Activated CD4-positive, alpha-beta memory T cell treated with anti-CD3 and anti-CD28 coated beads, Interleukin-2, amount 10 ng/mL, durations not matched to agents 7 days and 5 days (primary cell): ENCODE measurements around the gene IL19. TPM values are rescaled to one million over a fixed set of nuclear protein-coding genes. Genes with fewer than 3 reads are reported as not detected.

Experiments
- CTCF ChIA-PET: fragments of 350-600 bp; sonication (Branson Sonifier 250); formaldehyde crosslinking; loops from one replicate; lab custom pipeline; 2021; ENCODE audit warnings: antibody characterized with exemption, inconsistent platforms; lab: Charles Lee
- POLR2A ChIA-PET: fragments of 350-600 bp; sonication (Branson Sonifier 250); formaldehyde crosslinking; loops from one replicate; lab custom pipeline; 2021; ENCODE audit warnings: antibody characterized with exemption; lab: Charles Lee
- DNase-seq: peaks from one replicate; pipeline ENCODE4 v3.0.0-alpha.2; 2020
- H3K27ac Mint-ChIP-seq: one replicate; pipeline ENCODE4 v1.8.0; 2021; ENCODE audit warnings: mild to moderate bottlenecking, mixed read lengths
- H3K27me3 Mint-ChIP-seq: one replicate; pipeline ENCODE4 v1.8.0; 2021; ENCODE audit warnings: mixed read lengths
- H3K36me3 Mint-ChIP-seq: one replicate; pipeline ENCODE4 v1.8.0; 2021; ENCODE audit warnings: low read depth, mixed read lengths
- H3K4me1 Mint-ChIP-seq: one replicate; pipeline ENCODE4 v1.8.0; 2021; ENCODE audit warnings: mixed read lengths
- H3K4me3 Mint-ChIP-seq: one replicate; pipeline ENCODE4 v1.8.0; 2021; ENCODE audit warnings: mild to moderate bottlenecking, mixed read lengths
- H3K9me3 Mint-ChIP-seq: one replicate; pipeline ENCODE4 v1.8.0; 2021; ENCODE audit warnings: mixed read lengths
- total RNA-seq, 2 experiments: library from RNA; stranded (reverse); gene quantifications; one replicate each; pipeline ENCODE4 v1.2.3, GENCODE V29; 2021

Gene IL19
- total RNA-seq, 2 experiments from 2014 or later: not detected

GRCh38 chr1:206805357-206805756 is 34.8 kb downstream of the IL19 start:
- CTCF ChIA-PET: interaction anchor here (1.0 to 11.8 kb wide), 14 partner anchors 11 to 177 kb away, joined by 3 to 276 read pairs (median 4); partner anchors contain the start of gene IL19
- H3K36me3 Mint-ChIP-seq: peaks cover 3% of the 10 kb centered on the region
- peaks cover 81% of the 10 kb centered on the region for H3K4me1 Mint-ChIP-seq
- H3K9me3 Mint-ChIP-seq: no peaks in the 10 kb centered on the region
- H3K27ac Mint-ChIP-seq: peak overlapping the region; percentile 34
- POLR2A ChIA-PET: interaction anchor here (1.1 to 5.3 kb wide), 9 partner anchors 10 to 70 kb away, joined by 5 to 72 read pairs (median 8); partner anchors contain the start of genes IL10 and IL19
- peaks cover 10% of the 10 kb centered on the region for H3K27me3 Mint-ChIP-seq
- H3K4me3 Mint-ChIP-seq: no peak overlapping the region
- no peak for DNase-seq

- POLR2A ChIA-PET: interaction anchor here (0.9 to 3.3 kb wide), 8 partner anchors 41 to 103 kb away, joined by 3 to 17 read pairs (median 4); no protein-coding TSS in a partner anchor
- H3K27me3 Mint-ChIP-seq: no peaks in the 10 kb centered on the region
- no peak overlapping the region for H3K4me3 Mint-ChIP-seq
- peak; percentile 62 for DNase-seq
- H3K9me3 Mint-ChIP-seq: peaks cover 13% of the 10 kb centered on the region
- H3K27ac Mint-ChIP-seq: no peak overlapping the region
- CTCF ChIA-PET: interaction anchor here (1.1 to 11.8 kb wide), 28 partner anchors 9 to 196 kb away, joined by 3 to 276 read pairs (median 8); partner anchors contain the start of genes EIF2D and FCMR
- peaks cover 13% of the 10 kb centered on the region for H3K36me3 Mint-ChIP-seq
- H3K4me1 Mint-ChIP-seq: peaks cover 53% of the 10 kb centered on the region
Observed at GRCh38 chr1:206808615-206809014, 38.0 kb downstream of the IL19 start.

DNA sequence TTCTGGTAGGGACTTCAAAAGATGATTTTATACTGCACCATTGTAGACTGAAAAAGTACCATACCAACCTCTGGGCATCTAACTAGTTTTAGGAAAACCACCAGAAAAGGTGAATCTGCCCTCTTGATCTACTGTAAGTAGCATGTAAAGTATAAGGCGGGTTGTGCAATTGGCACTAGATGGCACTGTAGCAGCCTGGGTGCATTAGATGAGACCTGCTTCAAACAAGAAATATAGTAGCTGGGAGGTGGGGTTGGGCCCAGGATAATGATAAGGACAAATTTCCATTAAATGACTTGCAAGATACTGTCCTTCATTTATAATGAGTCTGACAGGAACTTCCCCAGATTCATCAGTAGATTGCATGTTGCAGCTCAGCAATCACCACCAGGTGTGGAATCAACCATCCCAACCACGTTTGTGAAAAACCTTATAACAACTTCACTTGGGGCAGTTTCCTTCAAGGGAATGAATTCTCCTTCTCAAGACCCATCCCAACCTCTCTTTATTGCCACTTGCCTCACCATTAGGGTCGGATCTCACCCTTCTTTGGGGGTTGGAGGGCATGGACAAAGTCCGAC is 39.0 kb downstream of the IL19 start:
- no peak overlapping the region for H3K4me3 Mint-ChIP-seq
- no peaks in the 10 kb centered on the region for H3K27me3 Mint-ChIP-seq
- no peak overlapping the region for H3K27ac Mint-ChIP-seq
- ChIA-PET POLR2A (interaction anchor here (0.7 to 3.3 kb wide), 14 partner anchors 41 to 172 kb away, joined by 3 to 17 read pairs (median 3); no protein-coding TSS in a partner anchor), CTCF (interaction anchor here (0.6 to 11.8 kb wide), 42 partner anchors 8 to 689 kb away, joined by 3 to 276 read pairs (median 5); partner anchors contain the start of genes EIF2D, FCMR, IL19 and IL20)
- peaks cover 16% of the 10 kb centered on the region for H3K36me3 Mint-ChIP-seq
- DNase-seq: peak; percentile 54
- H3K4me1 Mint-ChIP-seq: peaks cover 49% of the 10 kb centered on the region
- peaks cover 17% of the 10 kb centered on the region for H3K9me3 Mint-ChIP-seq

DNA sequence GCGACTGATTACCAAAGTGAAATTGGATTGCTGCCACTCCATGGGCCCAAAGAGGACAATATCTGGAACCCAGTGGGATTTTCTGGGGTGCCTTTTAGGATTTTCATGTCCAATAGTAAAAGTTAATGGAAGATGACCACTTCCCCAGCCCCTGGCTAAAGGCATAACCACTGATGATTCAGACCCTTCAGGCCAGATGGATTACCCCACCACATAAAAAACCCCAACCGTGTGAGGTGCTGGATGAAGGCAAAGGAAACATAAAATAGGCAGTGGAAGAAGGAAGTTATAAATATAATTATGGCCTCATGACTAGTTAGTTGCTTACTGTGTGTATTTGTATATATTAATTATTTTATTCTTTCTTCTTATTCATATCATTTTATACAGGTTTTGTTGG is 41.9 kb downstream of the IL19 start:
- peaks cover 21% of the 10 kb centered on the region for H3K9me3 Mint-ChIP-seq
- H3K4me3 Mint-ChIP-seq: no peak overlapping the region
- ChIA-PET POLR2A (interaction anchor here (1.0 to 1.6 kb wide), 2 partner anchors 8 to 9 kb away, joined by 4 to 5 read pairs; no protein-coding TSS in a partner anchor), CTCF (interaction anchor here (5.6 to 11.8 kb wide), 3 partner anchors 79 to 170 kb away, joined by 37 to 276 read pairs (median 114); no protein-coding TSS in a partner anchor)
- H3K4me1 Mint-ChIP-seq: peaks cover 49% of the 10 kb centered on the region
- DNase-seq: no peak
- H3K27me3 Mint-ChIP-seq: no peaks in the 10 kb centered on the region
- no peak overlapping the region for H3K27ac Mint-ChIP-seq
- peaks cover 20% of the 10 kb centered on the region for H3K36me3 Mint-ChIP-seq

DNA sequence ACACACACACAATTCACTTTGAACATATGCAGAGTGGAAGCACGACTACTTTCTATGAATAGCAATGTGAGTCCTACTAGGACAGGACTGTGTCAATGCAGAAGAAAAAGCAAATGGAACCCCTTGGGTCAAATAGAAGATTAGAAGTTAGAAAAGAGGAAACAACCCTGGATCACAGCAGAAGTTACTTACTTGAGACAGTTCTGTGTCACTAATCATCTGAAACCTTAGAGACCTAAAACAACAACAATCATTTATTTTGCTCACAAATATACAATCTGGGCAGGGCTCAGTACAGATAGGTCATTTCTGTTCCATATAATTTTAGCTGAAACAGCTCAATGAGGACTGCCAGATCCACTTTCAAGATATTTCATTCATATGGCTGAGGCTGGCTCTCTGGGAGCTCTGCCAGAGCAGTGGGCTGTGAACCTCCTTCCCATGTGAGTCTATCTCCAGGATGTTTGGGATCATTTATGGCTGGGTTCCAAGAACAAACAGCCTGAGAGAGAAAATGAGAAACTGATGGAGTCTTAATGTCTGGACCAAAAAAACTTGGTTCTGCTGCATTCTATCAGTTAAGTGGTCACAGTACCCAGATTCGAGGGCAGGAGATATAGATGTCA is 44.3 kb downstream of the IL19 start:
- Mint-ChIP-seq H3K4me3 (no peak overlapping the region), H3K27ac (no peak overlapping the region), H3K36me3 (peaks cover 20% of the 10 kb centered on the region), H3K9me3 (peaks cover 21% of the 10 kb centered on the region), H3K4me1 (peaks cover 40% of the 10 kb centered on the region), H3K27me3 (no peaks in the 10 kb centered on the region)
- ChIA-PET CTCF (interaction anchor here (1.5 kb wide), 1 partner anchor 97 kb away, joined by 10 read pairs; no protein-coding TSS in a partner anchor), POLR2A (no interaction called here)
- DNase-seq: no peak

- Mint-ChIP-seq H3K36me3 (peaks cover 20% of the 10 kb centered on the region), H3K27ac (peak overlapping the region; percentile 85), H3K4me3 (peak overlapping the region; percentile 0), H3K4me1 (peaks cover 40% of the 10 kb centered on the region), H3K9me3 (peaks cover 19% of the 10 kb centered on the region), H3K27me3 (no peaks in the 10 kb centered on the region)
- ChIA-PET CTCF (interaction anchor here (0.6 to 2.3 kb wide), 18 partner anchors 7 to 182 kb away, joined by 3 to 20 read pairs (median 4); partner anchors contain the start of gene DYRK3), POLR2A (interaction anchor here (0.6 to 2.2 kb wide), 11 partner anchors 12 to 230 kb away, joined by 3 to 21 read pairs (median 3); partner anchors contain the start of gene IL19)
- peak; percentile 33 for DNase-seq
Observed at GRCh38 chr1:206816390-206817287, 46.1 kb downstream of the IL19 start.

- no peaks in the 10 kb centered on the region for H3K27me3 Mint-ChIP-seq
- H3K4me1 Mint-ChIP-seq: peaks cover 22% of the 10 kb centered on the region
- DNase-seq: no peak
- ChIA-PET CTCF (interaction anchor here (1.1 to 1.2 kb wide), 2 partner anchors 91 to 95 kb away, joined by 3 to 4 read pairs; no protein-coding TSS in a partner anchor), POLR2A (no interaction called here)
- no peaks in the 10 kb centered on the region for H3K36me3 Mint-ChIP-seq
- no peaks in the 10 kb centered on the region for H3K9me3 Mint-ChIP-seq
- H3K4me3 Mint-ChIP-seq: no peak overlapping the region
- H3K27ac Mint-ChIP-seq: no peak overlapping the region
Observed at GRCh38 chr1:206821493-206821892, 50.9 kb downstream of the IL19 start.

DNA sequence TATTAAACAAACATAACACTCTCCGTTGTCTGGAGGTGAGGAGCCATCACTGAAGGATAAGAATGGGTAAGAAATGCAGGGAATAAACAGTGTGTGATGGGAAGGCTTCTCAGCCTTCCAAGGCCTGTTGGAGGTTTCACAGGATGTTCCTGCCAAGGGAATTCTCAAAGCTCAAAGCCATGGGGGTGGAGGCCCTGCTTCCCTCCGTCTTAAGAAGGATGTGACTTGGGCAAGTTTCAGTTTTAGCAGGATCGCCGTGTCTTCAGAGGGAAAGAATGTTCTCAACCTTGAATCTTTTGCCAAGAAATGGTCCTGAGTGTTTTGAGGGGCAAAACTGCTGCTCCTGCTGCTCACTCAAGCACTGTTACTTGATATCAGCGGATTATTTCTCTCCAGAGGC is 53.2 kb downstream of the IL19 start:
- CTCF ChIA-PET: interaction anchor here (1.2 kb wide), 1 partner anchor 156 kb away, joined by 3 read pairs; no protein-coding TSS in a partner anchor
- Mint-ChIP-seq H3K27ac (no peak overlapping the region), H3K36me3 (no peaks in the 10 kb centered on the region), H3K27me3 (no peaks in the 10 kb centered on the region), H3K9me3 (no peaks in the 10 kb centered on the region), H3K4me3 (no peak overlapping the region), H3K4me1 (peaks cover 16% of the 10 kb centered on the region)
- POLR2A ChIA-PET: no interaction called here
- no peak for DNase-seq

- no peaks in the 10 kb centered on the region for H3K36me3 Mint-ChIP-seq
- H3K27me3 Mint-ChIP-seq: no peaks in the 10 kb centered on the region
- no peaks in the 10 kb centered on the region for H3K9me3 Mint-ChIP-seq
- POLR2A ChIA-PET: no interaction called here
- H3K4me3 Mint-ChIP-seq: no peak overlapping the region
- H3K27ac Mint-ChIP-seq: no peak overlapping the region
- CTCF ChIA-PET: interaction anchor here (1.2 kb wide), 1 partner anchor 155 kb away, joined by 3 read pairs; no protein-coding TSS in a partner anchor
- no peak for DNase-seq
- peaks cover 22% of the 10 kb centered on the region for H3K4me1 Mint-ChIP-seq
Observed at GRCh38 chr1:206824331-206824730, 53.8 kb downstream of the IL19 start.

- no peak overlapping the region for H3K27ac Mint-ChIP-seq
- H3K4me3 Mint-ChIP-seq: no peak overlapping the region
- DNase-seq: no peak
- ChIA-PET CTCF (interaction anchor here (0.9 to 1.7 kb wide), 2 partner anchors 8 to 86 kb away, joined by 3 to 4 read pairs; no protein-coding TSS in a partner anchor), POLR2A (no interaction called here)
- H3K36me3 Mint-ChIP-seq: no peaks in the 10 kb centered on the region
- peaks cover 37% of the 10 kb centered on the region for H3K4me1 Mint-ChIP-seq
- H3K9me3 Mint-ChIP-seq: no peaks in the 10 kb centered on the region
- no peaks in the 10 kb centered on the region for H3K27me3 Mint-ChIP-seq
Observed at GRCh38 chr1:206826394-206826793, 55.8 kb downstream of the IL19 start.

- Mint-ChIP-seq H3K4me3 (no peak overlapping the region), H3K27me3 (peaks cover 6% of the 10 kb centered on the region), H3K36me3 (no peaks in the 10 kb centered on the region), H3K4me1 (peaks cover 47% of the 10 kb centered on the region), H3K27ac (no peak overlapping the region), H3K9me3 (no peaks in the 10 kb centered on the region)
- CTCF ChIA-PET: no interaction called here
- DNase-seq: no peak
- POLR2A ChIA-PET: no interaction called here
Observed at GRCh38 chr1:206828061-206828460, 57.5 kb downstream of the IL19 start.

DNA sequence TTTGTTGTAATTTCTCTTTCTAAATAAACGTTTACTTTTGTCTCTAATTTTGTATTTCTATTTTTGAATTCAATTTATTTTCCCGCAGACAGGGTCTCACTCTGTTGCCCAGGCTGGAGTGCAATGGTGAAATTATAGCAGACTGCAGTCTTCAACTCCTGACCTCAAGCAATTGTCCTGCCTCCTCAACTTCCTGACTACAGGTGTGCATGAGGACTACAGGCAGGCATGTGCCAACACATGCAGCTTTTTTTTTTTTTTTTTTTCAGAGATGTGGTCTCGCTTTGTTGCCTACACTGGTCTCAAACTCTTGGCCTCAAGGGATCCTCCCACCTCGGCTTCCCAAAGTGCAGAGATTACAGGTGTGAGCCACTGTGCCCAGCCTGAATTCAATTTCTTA is 58.2 kb downstream of the IL19 start:
- no peak overlapping the region for H3K4me3 Mint-ChIP-seq
- H3K36me3 Mint-ChIP-seq: no peaks in the 10 kb centered on the region
- H3K4me1 Mint-ChIP-seq: peaks cover 54% of the 10 kb centered on the region

More for the DNA sequence above, 58.2 kb downstream of the IL19 start:
- POLR2A ChIA-PET: interaction anchor here (0.6 to 1.0 kb wide), 2 partner anchors 24 to 1198 kb away, joined by 3 to 5 read pairs; no protein-coding TSS in a partner anchor
- Mint-ChIP-seq H3K27ac (no peak overlapping the region), H3K27me3 (peaks cover 10% of the 10 kb centered on the region), H3K9me3 (no peaks in the 10 kb centered on the region)
- CTCF ChIA-PET: interaction anchor here (0.7 to 1.9 kb wide), 5 partner anchors 12 to 92 kb away, joined by 3 to 6 read pairs (median 3); partner anchors contain the start of gene IL20
- DNase-seq: no peak
